GM21737 (cell line): ENCODE results near the gene PRSS38.

Experiments used
- ATAC-seq: cut with Tn5 transposase; IDR thresholded peaks from one replicate; pipeline ENCODE4 v1.9.1; 2021; ENCODE audit warnings: mild to moderate bottlenecking, moderate library complexity; ENCODE audit not compliant: unreplicated experiment

The PRSS38 gene

DNA sequence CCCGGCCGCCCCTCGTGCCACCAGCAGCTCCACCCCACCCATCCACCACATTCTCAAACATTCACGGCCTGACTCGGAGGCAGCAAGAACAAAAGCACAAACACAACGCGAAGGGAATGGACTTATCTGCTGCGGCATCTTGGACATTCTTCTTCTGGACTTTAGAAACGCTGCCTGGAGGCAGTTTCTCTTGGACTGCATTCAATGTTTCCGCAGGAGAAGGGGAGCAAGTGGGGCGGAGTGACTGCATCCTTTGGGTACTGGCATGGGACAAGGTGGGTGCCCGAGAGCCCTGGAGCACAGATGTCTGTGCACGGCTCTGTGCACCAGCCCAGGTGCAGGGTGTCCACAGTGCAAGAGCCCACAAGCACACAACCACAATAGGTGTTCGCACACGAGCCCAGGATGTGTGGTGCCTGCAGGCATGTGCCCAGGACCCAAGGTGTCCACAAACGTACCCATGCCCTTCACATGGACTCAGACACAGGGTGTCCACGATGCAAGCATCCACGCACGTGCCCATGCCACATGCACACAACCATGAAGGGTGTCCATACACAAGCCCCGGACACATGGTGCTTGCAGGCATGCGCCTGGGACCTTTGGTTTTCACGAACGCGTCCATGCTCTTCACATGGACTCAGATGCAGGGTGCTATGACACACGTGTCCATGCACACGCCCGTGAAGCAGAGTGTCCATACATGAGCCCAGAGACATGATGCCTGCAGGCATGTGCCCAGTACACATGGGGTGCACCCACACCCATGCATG is 78.7 kb downstream of the PRSS38 start:
- ATAC-seq, result no peak

DNA sequence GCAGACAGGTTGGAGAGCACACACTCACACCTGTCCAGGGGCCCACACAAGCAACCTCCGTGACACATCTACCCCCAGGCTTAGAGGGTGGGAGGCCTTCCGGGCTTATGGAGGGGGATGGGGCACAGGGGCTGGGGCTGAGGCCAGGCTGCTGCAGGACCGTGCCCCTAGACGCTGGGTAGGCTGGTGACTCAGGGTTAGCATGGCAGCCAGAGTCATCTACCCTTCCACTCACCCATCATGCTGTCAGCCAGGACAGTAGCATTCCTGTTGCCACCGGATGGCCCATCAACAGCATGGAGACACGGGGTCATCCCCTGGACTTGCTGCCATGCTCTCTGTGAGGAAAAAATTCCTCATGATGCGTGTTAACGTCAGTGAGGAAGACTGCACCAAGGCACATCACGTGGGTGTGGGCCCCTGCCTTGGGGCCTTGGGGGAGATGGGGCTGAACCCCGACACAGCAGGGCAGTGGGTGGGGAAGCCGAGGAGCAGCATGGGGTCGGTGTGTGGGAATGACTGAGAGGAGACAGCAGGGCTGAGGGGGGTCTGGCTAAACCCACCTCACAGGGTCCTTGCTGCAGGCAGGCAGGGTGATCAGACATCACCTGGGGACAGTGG is 79.5 kb downstream of the PRSS38 start:
- ATAC-seq, result no peak
